Natural killer cell treated with Interleukin-12 subunit alpha and Interleukin-12 subunit beta and Interleukin-15 and Interleukin-18, amount 100 ng/mL, for 72 hours (primary cell): Measurements from ENCODE around the gene PAXX. TPM values are rescaled to one million over a fixed set of nuclear protein-coding genes. Genes with fewer than 3 reads are reported as not detected.

Source experiments
- ATAC-seq, 2 donors: fragments of 150-1000 bp; cut with Tn5 transposase in 1 of 2; sonication (Bioruptor Pico), chemical (Tn5 transposase) in 1 of 2; 2 replicates each; pipeline ENCODE4 v1.10.0; 2021
- DNase-seq: peaks from one replicate; pipeline ENCODE4 v3.0.0; 2022; ENCODE audit warnings: low spot score
- H3K27ac Mint-ChIP-seq, 2 donors: 1 replicate in 1 of 2; 2 replicates in 1 of 2; pipeline ENCODE4 v1.8.0; 2022; ENCODE audit warnings: mixed read lengths in 2 of 2, mild to moderate bottlenecking in 1 of 2, moderate library complexity in 1 of 2
- H3K27me3 Mint-ChIP-seq, 2 donors: 1 replicate in 1 of 2; 2 replicates in 1 of 2; pipeline ENCODE4 v1.8.0; 2022; ENCODE audit warnings: mixed read lengths in 2 of 2
- H3K36me3 Mint-ChIP-seq: one replicate; pipeline ENCODE4 v1.8.0; 2022; ENCODE audit warnings: mixed read lengths
- H3K4me1 Mint-ChIP-seq, 2 donors: 1 replicate in 1 of 2; 2 replicates in 1 of 2; pipeline ENCODE4 v1.8.0; 2022; ENCODE audit warnings: low read depth in 2 of 2, mixed read lengths in 2 of 2, mild to moderate bottlenecking in 1 of 2
- H3K4me3 Mint-ChIP-seq: one replicate; pipeline ENCODE4 v1.8.0; 2022; ENCODE audit warnings: mixed read lengths
- H3K9me3 Mint-ChIP-seq: 2 replicates; pipeline ENCODE4 v1.8.0; 2022; ENCODE audit warnings: mixed read lengths
- total RNA-seq, 2 donors: library from RNA; stranded (reverse); gene quantifications; one replicate each; pipeline ENCODE4 v1.2.3, GENCODE V29; 2022

PAXX gene
- total RNA-seq, 2 donors from 2014 or later, result 64.0 to 118 TPM

DNA sequence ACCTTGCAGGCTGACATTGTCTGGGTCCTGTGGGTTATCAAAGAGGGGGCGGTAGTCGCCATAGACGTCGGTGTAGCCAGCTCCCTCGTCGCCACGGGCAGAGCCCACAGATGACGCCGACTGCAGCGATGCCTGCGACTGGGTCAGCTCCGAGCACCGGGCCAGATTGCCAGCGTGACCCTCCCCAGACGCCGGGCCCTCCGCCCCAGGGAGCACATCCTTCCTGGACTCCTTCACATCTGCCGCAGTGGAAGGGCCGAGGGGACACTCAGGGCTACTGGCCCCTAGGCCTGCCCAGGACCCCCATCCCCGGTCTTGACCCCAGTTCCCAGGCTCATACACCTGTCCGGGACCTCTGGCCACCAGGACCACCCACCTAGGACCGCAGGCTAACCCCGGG, 21.9 kb downstream of the PAXX start:
- H3K4me3 Mint-ChIP-seq, result no peak overlapping the region
- no peaks in the 10 kb centered on the region for H3K4me1 Mint-ChIP-seq
- ATAC-seq (no peak), DNase-seq (no peak)
- no peaks in the 10 kb centered on the region for H3K27me3 Mint-ChIP-seq
- H3K36me3 Mint-ChIP-seq, result no peaks in the 10 kb centered on the region
- no peaks in the 10 kb centered on the region for H3K9me3 Mint-ChIP-seq
- H3K27ac Mint-ChIP-seq, result no peak overlapping the region

DNA sequence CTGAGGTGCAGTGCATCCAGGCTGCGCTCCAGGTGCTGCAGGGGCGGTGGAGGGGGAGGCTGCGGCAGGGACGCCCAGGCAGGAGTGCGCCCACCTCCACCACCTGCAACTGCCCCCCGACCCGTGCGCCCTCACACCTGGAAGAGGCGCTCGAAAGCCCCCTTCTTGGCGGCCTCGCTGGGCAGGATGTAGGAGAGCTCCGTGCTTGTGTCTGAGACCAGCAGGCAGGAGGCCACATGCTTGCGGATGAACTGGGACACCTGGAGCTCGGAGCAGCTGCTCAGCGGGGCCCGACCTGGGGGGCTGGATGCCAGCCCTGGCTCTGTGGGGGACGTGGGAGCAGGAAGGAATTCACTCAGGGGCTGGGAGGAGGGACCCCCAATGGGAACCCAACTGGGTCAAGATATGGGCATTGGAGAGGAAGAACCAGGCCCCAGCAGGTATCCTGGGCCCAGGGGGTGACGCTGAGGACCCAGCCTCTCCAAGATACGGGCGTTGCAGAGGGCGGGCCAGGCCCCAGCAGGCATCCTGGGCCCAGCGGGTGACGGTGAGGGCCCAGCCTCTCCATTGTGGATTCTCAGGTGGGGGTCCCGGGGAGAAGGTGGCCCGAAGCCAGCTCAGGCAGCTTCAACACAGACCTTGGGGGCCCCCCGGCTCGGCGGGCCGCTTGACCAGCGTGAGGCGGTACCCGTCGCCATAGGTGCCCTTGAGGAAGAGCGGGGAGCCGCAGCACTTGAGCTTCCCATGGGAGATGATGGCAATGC, 22.7 kb downstream of the PAXX start:
- Mint-ChIP-seq H3K9me3 (no peaks in the 10 kb centered on the region), H3K4me3 (no peak overlapping the region), H3K4me1 (no peaks in the 10 kb centered on the region), H3K27me3 (no peaks in the 10 kb centered on the region), H3K36me3 (no peaks in the 10 kb centered on the region), H3K27ac (no peak overlapping the region)
- no peak for DNase-seq
- no peak for ATAC-seq

DNA sequence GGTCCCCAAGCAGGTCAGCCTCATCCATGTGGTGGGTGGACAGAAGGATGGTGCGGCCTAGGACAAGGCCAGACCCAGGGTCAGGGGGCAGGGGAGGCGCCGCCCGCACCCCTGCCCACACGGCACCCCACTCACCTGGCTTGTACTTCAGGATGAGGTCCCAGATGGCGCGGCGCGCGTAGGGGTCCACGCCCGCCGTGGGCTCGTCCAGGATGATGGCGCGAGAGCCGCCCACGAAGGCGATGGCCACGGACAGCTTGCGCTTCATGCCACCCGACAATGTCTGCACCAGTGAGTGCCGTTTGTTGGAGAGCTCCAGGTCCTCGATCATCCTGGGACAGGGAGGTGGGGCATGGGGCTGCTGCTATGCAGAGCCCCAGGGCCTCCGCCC, 23.3 kb downstream of the PAXX start:
- ATAC-seq (no peak), DNase-seq (no peak)
- no peaks in the 10 kb centered on the region for H3K27me3 Mint-ChIP-seq
- no peaks in the 10 kb centered on the region for H3K4me1 Mint-ChIP-seq
- no peak overlapping the region for H3K27ac Mint-ChIP-seq
- no peaks in the 10 kb centered on the region for H3K36me3 Mint-ChIP-seq
- no peak overlapping the region for H3K4me3 Mint-ChIP-seq
- H3K9me3 Mint-ChIP-seq, result no peaks in the 10 kb centered on the region

DNA sequence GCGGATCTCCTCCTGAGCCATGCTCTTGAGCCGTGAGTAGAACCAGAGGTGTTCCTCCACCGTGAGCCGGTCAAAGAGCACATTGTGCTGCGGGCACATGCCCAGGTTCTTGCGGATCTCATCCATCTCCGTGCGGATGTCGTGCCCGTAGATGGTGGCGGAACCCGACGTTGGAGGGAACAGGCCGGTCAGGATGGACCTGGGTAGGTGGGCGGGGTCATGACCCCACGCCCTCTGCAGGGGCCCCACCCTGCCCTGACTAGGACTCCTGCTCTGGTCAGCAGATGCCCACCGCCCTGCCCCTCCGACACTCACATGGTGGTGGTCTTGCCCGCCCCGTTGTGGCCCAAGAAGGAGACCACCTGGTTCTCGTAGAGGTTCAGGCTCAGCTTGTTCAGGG, 23.8 kb downstream of the PAXX start:
- ATAC-seq (no peak), DNase-seq (no peak)
- Mint-ChIP-seq H3K27me3 (no peaks in the 10 kb centered on the region), H3K9me3 (no peaks in the 10 kb centered on the region), H3K36me3 (no peaks in the 10 kb centered on the region), H3K27ac (no peak overlapping the region), H3K4me1 (no peaks in the 10 kb centered on the region), H3K4me3 (no peak overlapping the region)

DNA sequence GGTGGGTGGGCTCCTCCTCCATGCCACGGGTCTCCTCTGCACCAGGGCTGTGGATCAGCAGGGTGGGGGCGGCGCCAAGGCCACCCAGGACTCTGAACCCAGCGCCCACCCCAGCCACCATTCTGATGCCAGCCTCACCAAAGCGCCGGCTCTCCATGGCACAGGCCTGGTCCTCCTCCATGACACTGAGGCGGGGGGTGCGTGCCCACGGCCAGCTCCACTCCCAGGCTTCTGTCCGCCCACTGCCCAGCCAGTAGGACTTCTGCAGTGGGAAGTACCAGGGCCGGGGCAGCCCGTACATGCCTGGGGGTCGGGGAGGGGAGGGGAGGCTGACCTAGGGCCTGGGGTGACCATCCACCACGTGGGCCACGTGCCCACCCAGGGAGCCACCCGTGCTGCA, 24.2 kb downstream of the PAXX start:
- H3K9me3 Mint-ChIP-seq, result no peaks in the 10 kb centered on the region
- ATAC-seq, result no peak

DNA sequence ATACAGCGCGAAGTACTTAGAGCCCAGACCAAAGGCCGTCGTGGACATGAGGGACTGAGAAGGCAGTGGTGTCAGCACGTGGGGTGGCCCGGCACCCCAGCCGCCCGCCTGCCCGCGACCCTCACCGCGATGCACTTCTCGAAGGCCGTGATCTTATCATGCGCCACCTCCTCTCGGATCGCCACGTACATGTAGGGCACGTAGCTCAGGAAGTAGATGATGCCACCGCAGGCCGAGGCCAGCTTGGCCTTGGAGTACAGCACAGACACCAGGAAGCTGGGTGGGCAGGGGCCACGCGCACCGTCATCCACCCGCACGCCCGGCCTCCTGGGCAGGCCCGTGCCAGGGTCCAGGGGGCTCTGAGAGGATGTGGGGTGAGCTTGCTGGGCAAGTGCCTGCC, 24.8 kb downstream of the PAXX start:
- no peak for ATAC-seq
- H3K27ac Mint-ChIP-seq, result no peak overlapping the region
- no peaks in the 10 kb centered on the region for H3K9me3 Mint-ChIP-seq
- H3K4me3 Mint-ChIP-seq, result no peak overlapping the region
- no peak for DNase-seq
- peaks cover 0 to 3% of the 10 kb centered on the region in 2 donors for H3K4me1 Mint-ChIP-seq
- H3K27me3 Mint-ChIP-seq, result no peaks in the 10 kb centered on the region
- no peaks in the 10 kb centered on the region for H3K36me3 Mint-ChIP-seq

More for the DNA sequence above, 24.2 kb downstream of the PAXX start:
- H3K27me3 Mint-ChIP-seq, result no peaks in the 10 kb centered on the region
- H3K4me1 Mint-ChIP-seq, result no peaks in the 10 kb centered on the region
- H3K27ac Mint-ChIP-seq, result no peak overlapping the region
- no peak overlapping the region for H3K4me3 Mint-ChIP-seq
- H3K36me3 Mint-ChIP-seq, result no peaks in the 10 kb centered on the region
- no peak for DNase-seq

DNA sequence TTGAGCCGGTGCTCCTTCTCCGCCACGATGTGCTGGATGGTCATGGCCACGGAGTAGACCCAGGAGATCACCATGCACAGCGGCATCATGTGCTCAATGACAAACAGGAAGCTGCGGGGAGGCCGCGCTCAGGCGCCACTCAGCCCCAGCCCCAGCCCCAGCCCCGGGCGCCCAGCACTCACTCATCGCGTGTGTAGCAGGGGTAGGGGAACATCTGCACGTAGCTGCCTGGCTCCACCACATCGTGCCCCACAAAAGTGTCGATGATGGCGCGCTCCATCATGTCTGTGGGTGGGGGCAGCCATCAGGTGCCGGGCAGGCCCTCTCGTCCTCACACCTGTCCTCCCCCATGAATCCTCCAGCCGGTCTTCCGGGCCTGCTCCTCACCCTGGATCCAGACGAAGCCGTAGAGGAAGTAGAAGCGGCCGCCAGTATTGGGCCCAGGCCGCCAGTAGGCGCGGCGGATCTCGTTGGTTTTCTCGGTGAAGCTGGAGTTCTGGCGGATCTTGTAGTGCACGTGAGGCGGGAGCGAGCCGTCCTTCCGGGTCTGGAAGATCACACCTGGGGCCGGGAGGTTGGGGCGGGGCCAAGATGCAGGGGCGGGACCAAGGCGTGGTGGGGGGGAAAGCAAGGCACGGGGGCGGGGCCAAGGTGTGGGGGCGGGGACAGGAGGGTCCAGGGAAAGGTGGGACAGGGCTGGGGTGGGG, 25.7 kb downstream of the PAXX start:
- Mint-ChIP-seq H3K27ac (no peak overlapping the region), H3K27me3 (no peaks in the 10 kb centered on the region), H3K4me3 (no peak overlapping the region), H3K9me3 (no peaks in the 10 kb centered on the region), H3K36me3 (no peaks in the 10 kb centered on the region), H3K4me1 (peaks cover 0 to 7% of the 10 kb centered on the region in 2 donors)
- no peak for DNase-seq
- no peak for ATAC-seq

DNA sequence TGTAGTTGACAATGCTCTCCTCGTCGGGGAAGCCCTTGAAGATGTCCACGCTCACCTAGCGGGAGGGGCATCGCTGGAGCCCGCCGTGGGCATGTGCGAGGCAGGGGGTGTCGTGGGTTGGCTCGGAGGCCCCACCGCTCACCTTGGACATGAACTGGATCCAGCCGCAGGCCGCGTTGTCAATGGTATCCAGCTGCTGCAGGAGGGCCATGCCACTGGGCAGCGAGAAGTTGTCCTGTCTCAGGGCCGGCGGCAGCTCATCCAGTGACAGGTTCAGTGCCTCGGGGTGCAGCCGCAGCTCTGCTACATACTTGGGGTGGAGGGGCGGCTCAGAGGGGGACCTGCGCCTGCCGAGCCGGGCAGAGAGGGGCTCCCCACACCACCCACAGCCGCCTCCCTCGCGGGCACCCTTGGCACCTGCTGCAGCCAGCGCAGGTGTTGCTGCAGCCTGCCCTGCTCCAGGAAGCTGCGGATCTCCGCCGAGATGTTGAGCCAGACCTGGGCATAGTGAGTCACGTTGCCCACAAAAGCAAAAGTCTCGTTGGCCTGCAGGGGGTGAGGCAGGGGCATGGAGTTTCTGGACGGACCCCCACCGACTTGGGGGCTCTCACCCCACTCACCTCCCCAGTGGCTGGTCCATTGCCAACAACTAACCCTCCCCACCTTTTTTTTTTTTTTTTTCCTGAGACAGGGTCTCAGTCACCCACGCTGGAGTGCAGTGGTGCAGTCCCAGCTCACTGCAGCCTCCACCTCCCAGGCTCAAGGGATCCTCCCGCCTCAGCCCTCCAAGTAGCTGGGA, 26.7 kb downstream of the PAXX start:
- Mint-ChIP-seq H3K36me3 (no peaks in the 10 kb centered on the region), H3K4me3 (no peak overlapping the region), H3K27me3 (no peaks in the 10 kb centered on the region), H3K4me1 (peaks cover 0 to 8% of the 10 kb centered on the region in 2 donors), H3K27ac (no peak overlapping the region), H3K9me3 (no peaks in the 10 kb centered on the region)
- no peak for DNase-seq
- ATAC-seq, result no peak

DNA sequence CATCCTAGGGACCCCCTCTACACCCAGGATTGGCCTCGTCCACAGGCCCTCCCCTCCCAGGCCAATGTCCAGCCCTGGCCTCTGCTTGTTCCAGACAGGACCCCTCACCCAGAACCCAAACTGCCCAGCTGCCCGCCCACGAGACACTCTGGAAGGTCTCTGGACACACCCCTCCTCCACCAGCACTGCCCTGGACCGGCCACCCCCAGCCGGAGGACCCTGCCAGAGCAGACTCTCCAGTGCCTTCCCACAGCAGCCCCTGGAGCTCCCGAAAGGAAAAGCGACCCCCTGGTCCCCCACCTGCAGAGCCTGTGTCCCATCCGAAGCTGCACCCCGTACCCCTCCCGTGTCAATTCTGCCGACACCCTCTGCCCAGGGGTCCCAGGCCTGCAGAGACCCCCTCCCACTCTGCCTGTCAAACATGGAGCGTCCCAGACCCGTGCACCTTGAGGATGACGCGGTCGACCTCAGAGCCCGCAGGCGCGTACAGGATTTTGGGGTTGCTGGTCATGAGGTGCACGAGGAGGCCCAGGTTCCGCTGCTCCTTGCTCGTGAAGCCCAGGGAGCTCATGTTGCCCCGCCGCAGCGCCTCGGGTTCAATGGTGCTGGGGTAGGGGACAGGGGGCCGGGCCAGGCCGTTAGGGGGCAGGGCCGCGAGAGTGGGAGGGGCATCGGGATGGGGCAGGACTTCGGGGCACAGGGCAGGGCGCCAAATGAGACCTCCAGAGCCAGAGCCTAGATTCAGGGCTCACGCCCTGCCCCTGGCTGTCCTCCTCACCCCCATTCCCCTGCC, 27.9 kb downstream of the PAXX start:
- DNase-seq (no peak), ATAC-seq (no peak)
- Mint-ChIP-seq H3K9me3 (no peaks in the 10 kb centered on the region), H3K4me1 (peaks cover 0 to 8% of the 10 kb centered on the region in 2 donors), H3K27ac (no peak overlapping the region), H3K36me3 (no peaks in the 10 kb centered on the region), H3K27me3 (no peaks in the 10 kb centered on the region), H3K4me3 (no peak overlapping the region)

DNA sequence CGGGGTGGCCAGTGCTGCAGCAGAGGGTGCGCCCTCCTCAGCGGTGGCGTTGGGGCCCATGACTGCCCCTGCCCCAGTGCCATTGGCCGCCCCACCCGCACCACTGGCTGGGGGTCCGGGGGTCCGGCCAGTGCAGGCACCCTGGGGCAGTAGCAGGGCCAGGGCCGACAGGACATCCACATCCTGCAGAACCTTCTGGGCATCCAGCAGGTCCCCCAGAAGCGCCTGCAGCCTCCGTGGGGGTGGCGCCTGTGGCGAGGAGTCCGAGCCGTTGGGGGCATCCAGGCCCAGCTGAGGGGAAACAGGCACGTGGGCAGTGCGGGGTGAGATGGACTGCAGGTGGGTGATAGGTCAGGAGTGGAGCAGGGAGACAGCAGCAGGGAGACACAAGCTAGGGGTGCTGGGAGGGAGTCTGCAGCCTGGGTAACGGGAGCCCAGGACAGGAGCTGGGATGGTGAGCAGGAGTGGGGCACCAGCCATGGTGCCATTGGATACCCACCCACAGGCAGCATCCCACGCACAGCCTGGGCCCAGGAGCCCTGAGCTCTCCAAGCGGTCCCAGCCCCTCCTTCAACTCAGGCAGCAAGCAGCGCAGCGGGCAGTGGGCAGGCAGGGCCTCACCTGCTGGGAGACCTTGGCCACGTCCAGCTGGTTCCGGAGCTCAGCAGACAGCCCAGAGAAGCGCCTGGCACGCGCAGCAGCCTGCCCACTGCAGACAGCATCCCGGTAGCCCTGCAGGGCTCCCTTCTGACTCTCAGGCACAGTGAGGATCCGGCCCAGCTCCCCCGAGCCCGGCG, 28.7 kb downstream of the PAXX start:
- ATAC-seq, result no peak
- H3K9me3 Mint-ChIP-seq, result no peaks in the 10 kb centered on the region
- no peaks in the 10 kb centered on the region for H3K27me3 Mint-ChIP-seq

DNA sequence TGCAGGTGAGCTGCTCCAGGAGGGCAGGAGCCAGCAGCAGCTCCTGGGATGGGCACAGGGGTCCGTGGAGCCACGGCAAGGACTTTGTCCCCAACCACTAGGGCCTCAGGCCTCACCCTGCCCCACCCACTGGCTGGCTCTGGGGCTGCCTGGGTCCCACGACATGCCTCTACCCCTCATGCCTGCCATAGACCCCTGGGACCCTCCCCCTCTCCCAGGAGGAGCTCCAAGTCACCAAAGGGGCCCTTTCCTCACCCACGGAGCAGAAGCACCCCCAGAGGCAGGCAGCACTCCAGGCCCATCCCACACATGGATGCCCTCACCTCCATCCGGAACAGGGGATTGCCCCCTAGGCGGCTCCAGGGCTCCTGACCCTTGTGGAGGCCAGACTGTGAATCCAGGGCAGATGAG, 29.4 kb downstream of the PAXX start:
- H3K9me3 Mint-ChIP-seq, result no peaks in the 10 kb centered on the region
- peaks cover 0 to 8% of the 10 kb centered on the region in 2 donors for H3K4me1 Mint-ChIP-seq
- H3K4me3 Mint-ChIP-seq, result no peak overlapping the region
- H3K36me3 Mint-ChIP-seq, result no peaks in the 10 kb centered on the region
- H3K27me3 Mint-ChIP-seq, result no peaks in the 10 kb centered on the region
- H3K27ac Mint-ChIP-seq, result no peak overlapping the region
- no peak for ATAC-seq
- DNase-seq, result no peak

More for the DNA sequence above, 28.7 kb downstream of the PAXX start:
- no peaks in the 10 kb centered on the region for H3K36me3 Mint-ChIP-seq
- H3K4me3 Mint-ChIP-seq, result no peak overlapping the region
- no peak for DNase-seq
- H3K27ac Mint-ChIP-seq, result no peak overlapping the region
- peaks cover 0 to 8% of the 10 kb centered on the region in 2 donors for H3K4me1 Mint-ChIP-seq

DNA sequence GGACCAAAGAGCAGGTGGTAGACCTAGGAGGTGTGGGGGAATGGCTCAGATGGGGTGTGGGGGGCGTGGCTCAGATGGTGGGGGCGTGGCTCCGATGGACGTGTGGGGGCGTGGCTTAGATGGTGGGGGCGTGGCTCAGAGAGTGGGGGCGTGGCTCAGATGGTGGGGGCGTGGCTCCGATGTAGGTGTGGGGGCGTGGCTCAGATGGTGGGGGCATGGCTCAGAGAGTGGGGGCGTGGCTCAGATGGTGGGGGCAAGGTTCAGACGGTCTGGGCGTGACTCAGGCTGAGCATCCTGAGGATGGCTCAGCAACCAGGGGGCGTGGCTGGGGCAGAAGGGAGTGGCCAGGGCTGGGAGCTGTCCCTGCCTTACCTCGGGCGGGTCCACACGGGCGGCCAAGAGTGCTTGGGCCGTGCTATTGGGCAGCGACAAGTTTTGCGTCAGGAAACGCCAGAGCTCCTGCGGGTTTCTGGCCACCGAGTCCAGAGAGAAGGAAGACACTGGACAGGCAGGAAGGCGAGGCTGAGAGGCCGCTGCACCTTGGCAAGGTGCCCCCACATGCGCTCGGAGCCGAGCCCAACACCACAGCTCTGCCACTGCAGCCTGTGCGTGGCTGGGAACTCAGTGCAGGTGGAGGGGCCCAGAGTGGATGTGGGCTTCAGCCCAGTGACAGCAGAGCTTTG, 29.9 kb downstream of the PAXX start:
- H3K4me3 Mint-ChIP-seq, result no peak overlapping the region
- no peaks in the 10 kb centered on the region for H3K36me3 Mint-ChIP-seq
- ATAC-seq (peak; percentile 88 to 89), DNase-seq (peak; percentile 85)
- peaks cover 0 to 10% of the 10 kb centered on the region in 2 donors for H3K4me1 Mint-ChIP-seq
- H3K27me3 Mint-ChIP-seq, result no peaks in the 10 kb centered on the region
- H3K27ac Mint-ChIP-seq, result no peak overlapping the region
- no peaks in the 10 kb centered on the region for H3K9me3 Mint-ChIP-seq
